ENCODE results near the gene GGA3.

GRCh38 chr17:75288359-75288758 is 27.0 kb upstream of the GGA3 start:
- TF ChIP-seq POLR2AphosphoS5 (IDR thresholded peaks at IDR 0.05; ENCODE audit: low read depth, low read length) (no peak), SIN3A (IDR thresholded peaks at IDR 0.05; ENCODE audit: borderline replicate concordance, insufficient read depth, low read depth, low read length) (no peak), REST (IDR thresholded peaks at IDR 0.05; ENCODE audit: insufficient read depth in 1 of 2, low read depth in 2 of 2, low read length in 1 of 2) (no peak)
- TF ChIP-seq, protein P1, sequence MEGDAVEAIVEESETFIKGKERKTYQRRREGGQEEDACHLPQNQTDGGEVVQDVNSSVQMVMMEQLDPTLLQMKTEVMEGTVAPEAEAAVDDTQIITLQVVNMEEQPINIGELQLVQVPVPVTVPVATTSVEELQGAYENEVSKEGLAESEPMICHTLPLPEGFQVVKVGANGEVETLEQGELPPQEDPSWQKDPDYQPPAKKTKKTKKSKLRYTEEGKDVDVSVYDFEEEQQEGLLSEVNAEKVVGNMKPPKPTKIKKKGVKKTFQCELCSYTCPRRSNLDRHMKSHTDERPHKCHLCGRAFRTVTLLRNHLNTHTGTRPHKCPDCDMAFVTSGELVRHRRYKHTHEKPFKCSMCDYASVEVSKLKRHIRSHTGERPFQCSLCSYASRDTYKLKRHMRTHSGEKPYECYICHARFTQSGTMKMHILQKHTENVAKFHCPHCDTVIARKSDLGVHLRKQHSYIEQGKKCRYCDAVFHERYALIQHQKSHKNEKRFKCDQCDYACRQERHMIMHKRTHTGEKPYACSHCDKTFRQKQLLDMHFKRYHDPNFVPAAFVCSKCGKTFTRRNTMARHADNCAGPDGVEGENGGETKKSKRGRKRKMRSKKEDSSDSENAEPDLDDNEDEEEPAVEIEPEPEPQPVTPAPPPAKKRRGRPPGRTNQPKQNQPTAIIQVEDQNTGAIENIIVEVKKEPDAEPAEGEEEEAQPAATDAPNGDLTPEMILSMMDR (IDR thresholded peaks at IDR 0.05): no peak

Data from Panc1 (cell line).